T-helper 22 cell (primary cell): ENCODE measurements around the gene GPR3.
A peak's percentile ranks its signal among the peaks of the same experiment; 100 is the strongest.
"Not testable (repeated sequence)": the region's sequence is repeated elsewhere in the genome, so short reads cannot be mapped to it uniquely, and the experiment has no call there.

ENCODE experiments used
- DNase-seq: peaks from one replicate; pipeline ENCODE4 v3.0.0-alpha.2; 2020; ENCODE audit warnings: low read depth

The GPR3 gene

DNA sequence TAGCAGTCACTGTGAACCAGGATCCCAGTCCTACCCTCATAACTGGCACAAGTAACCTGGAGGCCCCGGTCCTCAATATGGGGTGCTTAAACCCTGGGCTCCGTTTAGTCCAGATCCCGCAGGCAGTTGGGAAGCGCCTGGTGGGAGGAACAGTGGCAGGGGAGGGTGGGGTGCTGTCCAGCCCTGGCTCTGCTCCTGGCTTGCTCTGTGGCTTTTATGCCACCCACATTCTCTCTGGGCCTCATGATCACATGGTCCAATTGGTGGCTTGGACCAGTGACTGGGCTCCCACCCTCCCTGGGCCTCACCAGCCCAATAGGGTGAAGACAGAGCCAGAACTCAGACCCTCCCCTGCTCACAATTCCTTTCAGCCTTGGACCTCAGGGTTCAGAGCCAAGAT, 12.2 kb upstream of the GPR3 start:
- no peak for DNase-seq

DNA sequence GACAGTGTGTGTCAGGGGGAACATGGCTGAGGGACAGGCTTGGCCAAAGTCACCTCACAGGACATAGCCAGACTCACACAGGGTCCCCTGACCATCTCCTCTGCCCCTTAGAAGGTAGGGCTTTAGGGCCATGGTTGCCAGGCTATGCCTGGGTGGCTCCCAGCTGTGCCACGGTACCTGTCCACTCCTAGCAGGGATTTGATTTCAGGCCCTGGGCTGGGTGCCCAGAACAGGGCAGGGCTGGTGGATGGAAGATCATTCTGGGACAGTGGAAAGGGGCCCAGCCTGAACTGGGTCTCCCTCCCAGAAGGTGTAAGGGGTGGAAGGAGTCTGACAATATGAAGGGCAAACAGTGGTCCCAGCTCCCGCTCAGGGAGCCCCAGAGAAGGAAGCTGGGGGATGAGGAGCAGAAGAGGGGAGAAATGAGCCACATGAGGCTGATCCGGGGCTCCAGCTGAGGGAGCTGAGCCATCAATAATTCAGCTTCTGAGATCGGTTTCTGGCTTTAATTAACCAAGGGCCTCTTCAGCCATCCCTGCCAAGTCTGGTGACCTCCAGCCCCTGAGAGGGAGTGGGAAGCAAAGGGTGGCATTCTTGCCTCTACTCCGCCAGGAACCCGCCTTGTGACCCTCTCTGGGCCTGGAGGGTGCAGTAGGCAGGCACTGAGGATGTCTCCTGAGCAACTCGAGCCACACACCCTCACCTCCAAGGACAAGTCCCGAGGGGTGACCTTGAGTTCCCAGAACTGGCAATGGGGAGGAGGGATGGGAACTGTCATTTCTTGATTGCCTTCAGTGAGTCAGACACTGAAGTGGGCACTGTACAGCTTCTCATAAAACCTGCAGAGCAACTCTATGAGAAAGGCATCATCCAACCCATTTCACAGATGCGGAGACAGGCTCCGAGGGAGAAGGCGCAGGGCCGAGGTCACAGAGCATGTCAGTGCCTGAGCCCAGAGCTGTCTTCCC, 11.4 kb upstream of the GPR3 start:
- no peak for DNase-seq

DNA sequence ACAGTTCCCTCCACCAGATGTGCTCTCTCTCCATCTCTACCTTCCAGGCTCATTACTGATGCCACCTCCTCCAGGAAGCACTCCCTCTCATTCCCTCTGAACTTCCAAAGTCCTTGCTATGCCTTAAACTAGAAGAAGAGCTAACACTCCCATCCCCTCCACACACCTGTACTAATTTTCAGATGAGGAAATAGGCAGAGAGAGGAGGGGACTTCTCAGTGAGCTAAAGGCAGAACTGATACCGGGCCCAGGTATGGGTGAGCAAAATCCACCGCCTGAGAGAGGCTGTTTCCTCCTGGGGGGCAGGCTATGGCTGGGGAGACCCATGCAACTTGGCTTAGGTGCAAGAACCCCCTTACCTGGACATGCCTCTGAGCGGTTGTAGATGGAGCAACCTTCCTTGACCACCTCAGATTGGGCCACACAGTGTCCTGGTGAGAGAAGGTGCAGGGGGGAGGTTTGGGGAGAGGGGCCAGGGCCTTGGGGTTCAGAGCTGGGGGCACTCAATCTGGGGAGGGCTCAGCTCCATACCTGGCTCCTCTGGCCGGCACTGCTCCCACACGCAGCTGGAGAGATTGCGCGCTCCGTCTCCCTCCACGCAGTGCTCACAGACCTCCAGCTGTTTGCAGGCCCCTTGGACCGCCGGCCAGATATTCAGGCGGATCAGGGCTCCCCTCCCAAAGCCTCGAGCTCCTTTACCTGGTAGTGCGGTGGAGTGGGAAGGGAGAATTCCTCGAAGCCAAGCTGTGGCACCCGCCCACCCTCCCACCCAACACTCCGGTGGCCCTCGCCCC, 10.3 kb upstream of the GPR3 start:
- DNase-seq = no peak

DNA sequence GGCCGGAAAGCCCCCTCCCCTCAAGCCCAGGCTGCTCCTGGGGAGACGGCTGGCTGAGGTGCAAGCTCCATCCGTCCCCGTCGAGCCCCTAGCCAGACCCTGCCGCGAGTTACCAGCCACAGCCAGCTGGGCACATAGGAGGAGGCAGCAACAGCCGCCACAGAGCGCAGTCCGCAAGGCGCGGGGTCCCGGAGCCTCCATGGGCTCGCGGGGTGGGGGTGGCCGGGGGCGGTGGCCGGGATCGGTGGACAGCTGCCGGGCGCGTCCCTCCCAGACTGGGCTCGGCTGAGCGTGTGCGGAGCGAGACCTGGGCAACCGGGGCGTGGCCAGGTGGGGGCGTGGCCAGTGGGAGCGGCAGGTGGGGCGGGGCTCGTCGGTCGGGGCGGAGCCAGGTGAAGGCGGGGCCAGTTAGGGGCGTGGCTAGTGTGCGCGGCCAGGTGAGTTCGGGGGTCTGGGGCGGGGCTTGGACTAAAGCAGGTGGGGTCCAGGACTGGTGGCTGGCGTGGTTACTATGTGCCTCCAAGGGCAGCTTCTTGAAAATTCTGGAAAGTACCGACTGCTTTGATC, 9.3 kb upstream of the GPR3 start, which contains the start of gene CD164L2:
TSS of gene CD164L2 (minus strand) at position 295 of the 567 bp plus-strand sequence. CDS start at position 201, 94 bp downstream.
- peak; percentile 15 for DNase-seq

DNA sequence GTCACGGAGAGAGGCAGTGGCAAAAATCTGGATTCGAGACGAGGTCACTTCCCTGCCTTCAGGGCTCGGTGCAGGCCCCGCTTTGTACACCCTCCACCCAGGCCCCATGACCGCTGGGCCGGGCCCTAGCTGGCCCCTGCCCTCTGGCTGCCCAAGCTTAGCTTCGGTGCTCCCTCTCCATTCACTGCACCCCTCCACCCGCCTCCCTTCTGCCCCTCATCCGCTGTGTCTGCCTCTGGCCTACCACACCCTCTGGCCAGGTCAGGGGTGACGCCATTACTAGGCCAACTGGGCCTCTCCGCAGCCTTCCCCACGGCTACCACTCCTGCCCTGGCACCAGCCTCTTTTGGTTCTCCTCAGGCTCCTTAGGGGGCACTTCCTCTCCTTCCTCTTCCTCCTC, 8.8 kb upstream of the GPR3 start:
- DNase-seq = no peak

DNA sequence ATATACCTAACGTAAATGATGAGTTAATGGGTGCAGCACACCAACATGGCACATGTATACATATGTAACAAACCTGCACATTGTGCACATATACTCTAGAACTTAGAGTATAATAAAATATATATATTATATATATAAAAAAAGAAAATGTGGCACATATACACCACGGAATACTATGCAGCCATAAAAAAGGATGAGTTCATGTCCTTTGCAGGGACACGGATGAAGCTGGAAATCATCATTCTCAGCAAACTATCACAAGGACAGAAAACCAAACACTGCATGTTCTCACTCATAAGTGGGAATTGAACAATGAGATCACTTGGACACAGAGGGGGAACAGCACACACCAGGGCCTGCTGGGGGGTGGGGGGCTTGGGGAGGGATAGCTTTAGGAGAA, 7.6 kb upstream of the GPR3 start:
- DNase-seq = not testable (repeated sequence)

DNA sequence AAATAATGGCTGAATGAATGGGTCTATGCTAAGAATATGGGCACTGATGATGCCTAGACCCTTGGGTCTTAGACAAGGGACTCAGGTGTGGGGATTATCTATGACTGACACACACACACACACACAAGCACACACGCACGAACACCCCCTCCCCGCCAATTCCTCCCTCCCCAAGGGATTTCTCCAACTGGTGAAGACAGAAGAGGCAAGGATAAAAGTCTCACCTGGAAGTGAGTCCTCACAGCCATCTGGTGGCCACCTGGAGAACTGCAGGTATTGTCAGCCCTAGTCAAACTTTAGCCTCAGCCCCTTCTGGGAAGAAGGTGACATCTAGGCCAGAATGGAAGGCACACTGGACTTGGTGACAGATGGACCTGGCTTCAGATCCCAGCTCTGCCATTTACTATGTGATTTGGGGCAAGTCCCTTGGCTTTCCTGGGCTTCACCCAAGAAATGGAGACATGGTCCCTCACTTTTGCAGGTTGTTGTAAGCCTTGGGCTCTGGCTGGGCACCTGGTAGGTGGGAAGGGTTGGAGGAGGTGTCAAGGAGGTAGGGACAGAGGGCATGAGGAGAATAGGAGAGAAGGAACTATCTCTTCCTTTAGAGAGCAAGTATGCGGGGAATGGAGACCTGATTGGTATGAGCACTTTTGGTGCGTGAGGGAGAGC, 4.0 kb upstream of the GPR3 start:
- DNase-seq = peak; percentile 41

DNA sequence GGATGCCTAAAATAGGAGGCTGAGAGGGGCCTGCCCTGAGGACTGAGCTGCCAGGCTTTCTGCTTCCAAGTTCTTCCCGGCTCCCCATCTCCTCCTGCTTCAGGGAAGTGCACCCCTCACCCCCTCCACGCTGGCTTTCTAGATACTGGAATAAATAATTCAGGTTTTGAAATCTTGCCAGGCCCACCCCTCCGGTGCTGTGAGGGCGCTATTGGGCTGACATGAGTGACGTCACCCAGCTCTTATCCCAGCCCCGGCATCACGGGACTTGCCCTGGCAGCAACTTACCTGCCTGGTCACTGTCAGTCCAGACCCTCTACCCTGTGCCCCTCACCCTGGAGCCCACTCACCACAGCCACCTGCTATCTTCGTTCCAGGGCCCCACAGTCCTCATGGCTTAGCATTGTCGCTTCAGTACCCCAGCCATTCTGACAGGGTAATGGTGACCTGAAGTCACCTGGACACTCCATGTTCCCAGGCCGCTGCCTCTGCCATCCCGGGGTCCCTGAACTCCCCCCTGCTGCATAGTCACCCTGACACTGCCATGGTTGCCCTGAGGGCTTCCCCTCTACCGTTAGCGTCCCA, 819 bp upstream of the GPR3 start:
- no peak for DNase-seq

DNA sequence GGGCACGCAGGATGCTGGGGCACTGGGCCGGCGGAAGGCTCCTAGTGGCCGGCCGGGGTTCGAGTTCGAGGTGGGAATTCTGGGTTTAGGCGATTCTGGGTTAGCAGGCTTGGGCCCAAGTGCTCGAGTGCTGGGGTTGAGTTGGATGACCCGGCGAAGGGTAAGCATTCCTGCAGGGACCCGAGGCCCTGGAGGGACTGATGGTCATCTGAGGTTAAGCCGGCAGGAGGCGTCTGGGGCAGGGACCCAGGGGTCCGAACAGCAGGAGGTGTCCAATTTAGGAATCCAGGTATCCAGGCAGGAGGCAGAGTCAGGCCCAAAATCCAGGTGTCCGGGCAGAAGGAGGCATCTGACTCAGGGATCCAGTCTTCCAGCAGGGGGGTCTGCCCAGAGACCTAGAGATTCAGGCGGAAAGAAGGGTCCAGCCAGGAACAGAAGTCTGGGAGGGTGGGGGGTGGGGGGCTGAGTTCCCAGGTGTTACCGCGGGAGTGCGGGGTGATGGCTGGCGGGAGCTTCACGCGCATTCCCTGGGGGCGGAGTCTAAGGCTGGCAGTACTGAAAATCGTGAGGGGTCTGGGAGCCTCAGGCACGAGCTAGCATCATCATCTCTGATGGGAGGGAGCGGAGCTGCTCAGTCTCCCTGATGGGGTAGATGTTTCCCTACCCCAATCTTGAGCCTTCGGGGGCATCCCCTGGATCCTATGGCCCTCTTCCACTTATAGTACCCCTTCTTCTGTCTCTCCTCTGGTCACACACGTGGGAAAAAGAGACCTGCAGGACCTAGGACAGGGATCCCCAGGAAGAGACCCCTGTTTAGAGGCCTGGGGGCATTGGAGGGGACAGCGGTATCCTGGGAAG, 585 bp downstream of the GPR3 start:
- DNase-seq = no peak

DNA sequence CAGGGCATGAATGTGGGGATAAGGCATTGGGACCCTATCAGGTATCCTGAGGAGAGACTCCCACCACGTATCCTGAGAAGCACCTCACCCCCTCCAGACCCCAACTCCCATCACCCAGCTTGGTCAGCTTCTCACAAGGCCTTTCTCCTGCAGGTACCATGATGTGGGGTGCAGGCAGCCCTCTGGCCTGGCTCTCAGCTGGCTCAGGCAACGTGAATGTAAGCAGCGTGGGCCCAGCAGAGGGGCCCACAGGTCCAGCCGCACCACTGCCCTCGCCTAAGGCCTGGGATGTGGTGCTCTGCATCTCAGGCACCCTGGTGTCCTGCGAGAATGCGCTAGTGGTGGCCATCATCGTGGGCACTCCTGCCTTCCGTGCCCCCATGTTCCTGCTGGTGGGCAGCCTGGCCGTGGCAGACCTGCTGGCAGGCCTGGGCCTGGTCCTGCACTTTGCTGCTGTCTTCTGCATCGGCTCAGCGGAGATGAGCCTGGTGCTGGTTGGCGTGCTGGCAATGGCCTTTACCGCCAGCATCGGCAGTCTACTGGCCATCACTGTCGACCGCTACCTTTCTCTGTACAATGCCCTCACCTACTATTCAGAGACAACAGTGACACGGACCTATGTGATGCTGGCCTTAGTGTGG, 1.3 kb downstream of the GPR3 start:
- DNase-seq = no peak

DNA sequence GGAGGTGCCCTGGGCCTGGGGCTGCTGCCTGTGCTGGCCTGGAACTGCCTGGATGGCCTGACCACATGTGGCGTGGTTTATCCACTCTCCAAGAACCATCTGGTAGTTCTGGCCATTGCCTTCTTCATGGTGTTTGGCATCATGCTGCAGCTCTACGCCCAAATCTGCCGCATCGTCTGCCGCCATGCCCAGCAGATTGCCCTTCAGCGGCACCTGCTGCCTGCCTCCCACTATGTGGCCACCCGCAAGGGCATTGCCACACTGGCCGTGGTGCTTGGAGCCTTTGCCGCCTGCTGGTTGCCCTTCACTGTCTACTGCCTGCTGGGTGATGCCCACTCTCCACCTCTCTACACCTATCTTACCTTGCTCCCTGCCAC, 1.8 kb downstream of the GPR3 start:
- DNase-seq = no peak

DNA sequence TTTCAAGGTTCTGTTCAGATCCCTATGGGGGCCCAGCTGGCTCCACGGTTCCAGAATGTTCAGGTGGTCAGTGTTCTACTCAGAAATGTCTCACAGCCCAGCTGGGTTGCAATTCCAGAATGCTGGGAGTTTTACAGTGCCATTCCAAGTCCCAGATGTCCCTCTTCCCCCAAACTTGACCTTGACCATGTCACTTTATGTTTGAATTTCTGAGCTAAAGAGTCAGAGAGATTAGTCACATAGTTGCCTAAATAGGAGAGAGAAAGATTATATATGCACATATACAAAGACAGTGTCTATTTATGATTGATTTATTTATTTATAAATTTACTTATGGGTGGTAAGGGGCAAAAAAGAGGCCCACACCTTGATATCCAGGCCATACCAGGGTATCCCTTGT, 2.5 kb downstream of the GPR3 start:
- DNase-seq = no peak

DNA sequence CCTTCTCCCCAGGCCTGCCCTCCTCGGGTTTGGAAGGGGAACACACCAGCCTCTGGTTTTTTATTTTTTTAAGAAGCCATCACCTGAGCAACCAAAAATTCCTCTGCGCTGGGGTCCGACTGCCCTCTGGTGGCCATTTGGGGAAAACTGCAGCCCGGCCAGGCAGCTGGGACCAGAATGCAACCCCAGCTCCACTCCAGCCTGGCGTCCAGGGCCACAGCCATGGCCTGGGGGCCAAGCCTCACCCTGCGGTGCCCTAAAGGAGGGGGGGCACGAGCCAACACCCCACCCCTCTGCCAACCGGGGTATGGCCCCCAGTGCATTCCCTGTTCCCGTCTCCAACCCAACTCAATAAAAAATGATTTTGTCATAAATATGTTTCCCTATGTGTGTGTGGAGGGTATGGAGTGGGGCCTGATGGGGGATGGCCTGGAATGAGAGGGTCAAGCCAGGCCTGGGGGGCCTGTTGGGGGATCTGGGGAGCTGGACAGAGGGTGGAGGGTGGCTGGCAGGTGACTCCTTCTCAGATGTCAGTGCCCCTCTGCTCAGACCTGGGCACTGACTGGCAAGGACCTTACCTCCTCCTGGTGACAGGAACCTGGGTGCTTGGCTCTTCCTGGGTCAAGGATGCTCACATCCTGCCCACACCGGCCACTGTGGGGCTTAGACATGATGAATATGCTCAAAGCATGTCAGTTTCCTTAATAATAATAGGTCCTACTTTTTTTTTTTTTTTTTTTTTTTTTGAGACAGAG, 3.2 kb downstream of the GPR3 start:
- peak; percentile 58 for DNase-seq

DNA sequence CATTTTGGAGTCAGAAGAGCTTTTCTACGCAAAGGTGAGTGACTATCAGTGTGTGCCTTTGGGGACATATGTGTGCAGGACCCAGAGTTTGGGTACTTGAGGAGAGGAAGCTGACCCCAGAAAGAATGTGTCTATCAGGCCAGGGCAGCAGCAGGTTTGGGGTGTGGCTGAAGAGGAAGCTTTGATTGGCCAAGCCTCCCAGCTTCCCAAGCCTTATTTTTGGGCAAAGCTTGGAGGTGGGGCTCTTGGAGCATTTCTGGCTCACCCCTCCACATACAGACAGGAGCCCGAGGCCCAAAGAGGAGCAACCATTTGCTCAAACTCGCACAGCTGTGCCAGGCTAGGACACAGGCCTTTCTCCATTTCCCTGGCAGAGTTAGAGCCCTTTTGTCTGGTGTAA, 4.7 kb downstream of the GPR3 start:
- DNase-seq = no peak

DNA sequence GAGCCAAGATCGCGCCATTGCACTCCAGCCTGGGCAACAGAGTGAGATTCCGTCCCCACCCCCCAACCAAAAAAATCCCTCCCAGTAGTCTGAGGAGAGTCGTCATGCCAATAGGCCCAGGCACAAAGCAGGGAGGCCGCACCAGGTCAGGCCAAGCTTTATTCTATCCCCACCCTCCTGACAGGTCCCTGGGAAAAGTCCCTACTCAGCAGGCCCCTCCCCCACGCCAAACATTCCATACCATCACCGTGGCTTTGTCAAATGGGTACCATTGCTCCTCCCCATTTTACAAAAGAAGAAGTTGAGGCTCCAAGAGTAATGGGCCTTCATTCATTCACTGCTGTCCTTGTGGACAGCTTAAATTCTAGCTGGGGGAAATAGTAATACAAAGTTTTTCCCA, 5.3 kb downstream of the GPR3 start:
- no peak for DNase-seq

DNA sequence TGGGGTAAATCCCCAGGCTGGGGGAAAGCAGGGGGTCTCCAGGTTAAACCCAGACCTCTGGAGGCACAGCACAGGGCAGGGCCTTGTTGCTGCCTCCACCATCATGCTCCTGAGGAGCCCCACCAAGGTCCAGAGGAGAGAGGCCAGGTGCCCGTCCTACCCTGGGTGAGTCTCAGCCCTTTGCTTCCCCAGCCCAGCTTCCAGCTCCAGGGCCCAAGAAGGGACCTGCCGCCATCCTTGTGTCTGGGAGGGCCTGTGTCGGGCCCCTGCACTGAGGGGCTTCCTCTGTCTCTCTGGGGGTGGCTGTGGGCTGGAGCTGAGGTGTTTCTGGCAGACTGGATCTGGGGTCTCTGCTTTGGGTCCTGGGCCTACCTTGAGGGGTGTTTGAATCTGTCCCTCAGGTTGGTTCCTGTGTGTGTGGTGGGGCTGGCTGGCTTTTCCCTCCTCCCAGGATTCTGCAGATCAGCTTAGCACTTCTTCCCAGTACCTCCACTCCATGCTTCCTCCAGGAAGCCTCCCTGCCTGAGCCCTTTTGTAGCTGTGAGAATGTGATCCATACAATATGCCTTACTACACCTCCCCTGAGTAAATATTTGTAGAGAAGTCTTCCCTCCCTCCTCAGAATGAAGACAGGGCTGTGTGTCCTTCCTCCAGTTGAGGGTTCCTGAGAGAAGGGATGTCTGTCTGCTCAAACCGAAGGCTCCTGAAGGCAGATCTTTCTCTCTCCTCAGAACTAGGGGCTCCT, 6.2 kb downstream of the GPR3 start:
- DNase-seq = no peak

DNA sequence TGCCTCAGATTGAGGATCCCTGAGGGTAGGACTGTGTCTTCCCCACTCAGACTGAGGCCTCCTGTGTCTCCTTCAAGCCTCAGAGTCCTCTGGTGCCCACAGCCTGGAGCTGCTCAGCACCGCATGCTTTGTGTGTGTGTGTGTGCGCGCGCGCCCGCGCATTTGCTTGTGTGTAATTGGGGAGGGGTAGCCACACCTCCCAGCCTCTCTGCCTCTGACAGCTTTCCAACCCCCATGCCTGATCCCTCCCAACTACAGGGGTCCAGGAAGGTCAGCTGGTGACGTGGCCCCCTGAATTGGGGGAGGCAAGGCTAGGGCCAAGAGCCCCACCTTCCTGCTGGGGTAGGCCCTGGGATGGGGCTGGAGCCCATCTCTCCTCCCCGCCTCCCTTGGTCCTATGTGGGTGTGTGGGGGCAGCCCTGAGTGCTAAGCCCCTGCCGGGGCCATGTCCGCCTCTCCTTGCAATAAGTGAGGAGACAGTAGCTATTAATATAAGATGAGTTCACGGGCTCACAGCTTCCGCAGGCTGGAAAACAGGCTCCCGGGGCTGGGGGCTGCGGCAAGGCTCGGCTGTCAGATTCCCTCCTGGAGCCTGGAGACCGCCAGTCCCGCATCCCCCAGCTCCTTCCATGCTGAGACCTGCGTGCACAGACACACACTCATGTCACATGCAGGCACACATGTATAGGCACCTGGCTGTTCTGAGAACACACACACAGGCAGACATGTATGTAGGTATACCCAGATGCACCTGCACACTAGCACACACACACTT, 7.0 kb downstream of the GPR3 start:
- DNase-seq = no peak
